DMS53 (cell line): Measurements from ENCODE around the gene NMT1.

Source experiments
- DNase-seq: peaks from one replicate; lab custom pipeline; 2025; lab: John Stamatoyannopoulos, UW

Gene NMT1

DNA sequence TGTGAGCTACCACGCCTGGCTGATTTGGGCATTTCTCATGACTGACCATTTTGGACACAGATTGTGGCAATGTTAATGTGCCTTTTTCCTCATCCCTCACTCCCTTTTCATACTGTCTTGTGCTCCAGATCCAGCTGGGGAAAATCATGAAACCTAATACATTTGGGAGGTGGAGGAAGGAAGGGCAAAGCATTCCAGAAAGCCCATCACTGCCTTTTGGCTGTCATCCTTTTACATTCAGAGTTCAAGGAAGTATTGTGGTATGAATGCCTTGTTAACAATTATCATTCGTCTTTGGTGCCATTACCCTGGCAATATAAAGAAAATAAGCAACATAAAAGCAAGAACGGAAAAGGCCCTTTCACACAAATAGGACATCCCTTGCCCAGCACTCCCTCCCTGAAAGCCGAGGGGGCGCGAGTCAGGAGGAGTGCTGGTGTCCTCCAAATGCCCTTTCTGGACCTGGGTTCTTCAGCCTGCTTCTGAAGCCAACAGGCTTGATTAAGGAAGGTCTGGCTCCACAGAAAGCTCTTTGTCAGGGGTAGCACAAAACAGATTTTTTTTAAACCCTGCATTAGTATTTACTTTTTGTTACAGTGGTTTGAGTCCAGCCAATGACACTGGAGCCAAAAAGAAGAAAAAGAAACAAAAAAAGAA is 20.1 kb downstream of the NMT1 start:
- no peak for DNase-seq

- no peak for DNase-seq
Measured at GRCh38 chr17:45086391-45086790, 25.3 kb downstream of the NMT1 start.

GRCh38 chr17:45086865-45087503 is 25.9 kb downstream of the NMT1 start:
- DNase-seq = no peak

GRCh38 chr17:45087504-45087975 is 26.4 kb downstream of the NMT1 start:
- no peak for DNase-seq

GRCh38 chr17:45087978-45088377 is 26.9 kb downstream of the NMT1 start:
- no peak for DNase-seq

DNA sequence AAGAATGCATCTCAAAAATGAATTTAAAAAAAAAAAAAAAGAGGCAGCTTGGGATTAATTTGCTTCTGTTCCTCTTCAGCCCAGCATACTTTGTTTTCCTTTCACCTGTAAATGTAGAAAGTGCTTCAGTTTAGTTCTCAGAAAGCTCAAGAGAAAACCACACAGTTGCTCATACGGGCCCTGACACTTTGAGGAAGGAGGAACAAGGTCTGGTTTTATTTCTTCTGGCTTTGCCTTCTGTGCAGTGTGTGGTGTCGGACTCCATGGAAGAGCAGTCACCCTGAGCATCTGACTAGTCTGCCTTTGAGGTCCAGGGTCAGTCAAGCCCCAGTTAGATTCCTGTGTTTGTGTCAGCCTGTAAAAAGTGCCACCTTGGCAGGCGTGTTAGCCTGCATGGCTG is 27.6 kb downstream of the NMT1 start:
- DNase-seq = no peak

DNA sequence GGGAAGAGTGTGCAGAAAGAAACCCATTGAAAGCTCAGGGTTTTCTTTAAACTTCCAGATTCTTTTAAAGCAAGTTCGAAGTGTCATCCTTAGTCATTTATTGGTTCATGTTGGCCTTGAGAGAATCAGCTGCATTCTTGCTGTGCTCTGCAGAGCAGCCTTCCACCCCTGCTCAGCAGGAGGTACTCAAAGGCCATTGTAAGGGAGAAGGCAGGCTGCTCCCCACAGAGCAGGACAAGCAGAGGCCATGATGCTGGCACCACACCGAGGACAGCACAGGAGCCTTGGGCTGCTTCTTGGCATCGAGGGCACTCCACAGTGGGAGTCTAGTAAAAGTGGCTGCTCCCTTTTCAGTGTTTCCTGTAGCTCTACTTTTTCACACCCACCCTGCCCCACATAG is 29.6 kb downstream of the NMT1 start:
- DNase-seq = no peak

GRCh38 chr17:45091778-45092425 is 30.8 kb downstream of the NMT1 start:
- DNase-seq = peak; percentile 26

GRCh38 chr17:45092911-45093430 is 31.9 kb downstream of the NMT1 start:
- DNase-seq = no peak

DNA sequence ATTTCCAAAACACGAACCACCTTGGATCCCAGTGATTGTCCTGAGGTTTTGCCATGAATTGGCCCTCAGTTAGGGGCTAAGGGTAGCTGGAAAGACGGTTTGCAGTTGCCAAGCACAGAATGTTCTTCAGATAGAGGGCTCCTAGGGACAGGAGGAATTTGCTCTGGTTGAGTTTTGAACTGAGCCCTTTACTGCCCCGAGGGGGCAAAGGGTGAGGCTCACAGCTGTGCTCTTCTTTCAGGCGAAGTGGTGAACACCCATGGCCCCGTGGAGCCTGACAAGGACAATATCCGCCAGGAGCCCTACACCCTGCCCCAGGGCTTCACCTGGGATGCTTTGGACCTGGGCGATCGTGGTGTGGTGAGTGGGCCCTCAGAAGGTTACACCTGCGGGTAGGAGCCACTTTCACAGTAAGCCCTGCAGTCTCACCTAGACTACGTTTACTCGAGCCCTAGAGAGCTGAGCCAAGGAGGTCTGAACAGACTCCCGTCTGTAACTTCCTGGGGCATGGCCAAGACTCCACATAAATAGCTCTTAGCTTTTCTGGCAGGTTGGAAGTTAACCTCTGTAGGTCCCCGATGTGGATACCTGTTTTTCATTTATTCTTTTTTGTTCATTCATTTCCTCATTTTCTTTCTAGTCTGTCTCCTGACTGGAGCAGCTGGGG is 32.5 kb downstream of the NMT1 start:
- no peak for DNase-seq

DNA sequence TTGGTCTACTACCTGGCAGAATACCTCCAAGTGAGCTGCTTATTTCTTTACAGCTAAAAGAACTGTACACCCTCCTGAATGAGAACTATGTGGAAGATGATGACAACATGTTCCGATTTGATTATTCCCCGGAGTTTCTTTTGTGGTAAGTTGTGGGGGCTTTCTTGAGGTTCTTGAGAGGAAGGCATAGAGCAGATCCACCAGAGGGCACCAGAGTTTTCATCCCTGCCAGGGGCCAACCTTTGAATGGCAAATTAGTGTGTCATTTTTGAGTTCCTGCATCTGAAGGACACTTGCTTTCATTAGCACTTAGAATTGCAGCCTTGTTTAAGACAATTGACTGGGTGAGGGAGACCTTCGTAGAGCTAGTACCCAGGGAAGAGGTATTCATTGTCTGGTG is 35.0 kb downstream of the NMT1 start:
- peak; percentile 62 for DNase-seq

GRCh38 chr17:45096926-45097325 is 35.8 kb downstream of the NMT1 start:
- no peak for DNase-seq

- DNase-seq = no peak
Measured at GRCh38 chr17:45098081-45098868, 37.2 kb downstream of the NMT1 start.

DNA sequence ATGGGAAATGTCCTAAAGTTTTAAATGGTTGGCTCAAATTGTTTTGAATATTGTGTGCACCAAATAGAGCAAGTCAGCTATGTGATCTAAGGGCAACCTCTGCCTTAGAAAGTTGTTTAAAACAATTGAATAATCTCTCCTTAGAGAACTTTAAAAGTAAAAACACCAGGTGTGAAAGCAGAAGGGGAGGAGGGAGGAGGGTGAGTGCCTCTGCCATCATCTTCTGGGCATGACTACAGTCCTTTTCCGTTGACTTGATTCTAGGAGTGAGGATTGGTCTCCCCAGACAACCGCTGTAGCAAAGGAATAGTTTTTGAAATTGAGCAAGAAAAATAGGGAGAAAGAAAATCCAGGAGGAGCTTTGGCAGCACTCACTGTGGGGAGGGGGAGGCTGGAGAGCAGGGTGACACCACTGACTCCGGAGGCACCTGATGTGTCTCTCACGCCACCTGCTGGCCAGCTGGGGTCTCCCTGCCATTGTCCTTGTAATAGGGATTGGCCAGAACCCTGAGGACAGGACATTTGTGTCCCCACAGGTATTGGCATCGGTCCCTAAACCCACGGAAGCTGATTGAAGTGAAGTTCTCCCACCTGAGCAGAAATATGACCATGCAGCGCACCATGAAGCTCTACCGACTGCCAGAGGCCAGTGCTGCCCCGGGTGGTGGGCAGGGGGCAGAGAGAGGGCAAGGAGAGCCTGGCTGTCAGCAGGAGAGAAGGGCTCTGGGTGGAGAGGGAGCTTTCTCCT is 37.9 kb downstream of the NMT1 start:
- peak; percentile 93 for DNase-seq

DNA sequence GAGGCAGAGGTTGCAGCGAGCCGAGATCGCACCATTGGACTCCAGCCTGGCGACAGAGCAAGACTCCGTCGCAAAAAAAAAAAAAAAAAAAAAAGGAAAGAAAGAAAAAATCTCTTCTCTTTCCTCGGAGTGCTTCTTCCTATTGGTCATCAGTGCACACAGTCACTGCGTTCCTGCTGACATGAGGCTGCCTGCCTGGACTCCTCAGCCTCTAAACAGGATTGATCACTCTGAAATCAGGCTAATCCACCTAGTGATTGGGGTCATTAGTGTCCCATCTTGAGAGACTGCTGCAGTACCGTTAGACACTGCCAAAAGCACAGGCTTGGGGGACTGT is 40.4 kb downstream of the NMT1 start:
- DNase-seq = no peak

GRCh38 chr17:45101883-45102811 is 41.0 kb downstream of the NMT1 start:
- DNase-seq = no peak

- DNase-seq = no peak
Measured at GRCh38 chr17:45102856-45103255, 41.7 kb downstream of the NMT1 start.

DNA sequence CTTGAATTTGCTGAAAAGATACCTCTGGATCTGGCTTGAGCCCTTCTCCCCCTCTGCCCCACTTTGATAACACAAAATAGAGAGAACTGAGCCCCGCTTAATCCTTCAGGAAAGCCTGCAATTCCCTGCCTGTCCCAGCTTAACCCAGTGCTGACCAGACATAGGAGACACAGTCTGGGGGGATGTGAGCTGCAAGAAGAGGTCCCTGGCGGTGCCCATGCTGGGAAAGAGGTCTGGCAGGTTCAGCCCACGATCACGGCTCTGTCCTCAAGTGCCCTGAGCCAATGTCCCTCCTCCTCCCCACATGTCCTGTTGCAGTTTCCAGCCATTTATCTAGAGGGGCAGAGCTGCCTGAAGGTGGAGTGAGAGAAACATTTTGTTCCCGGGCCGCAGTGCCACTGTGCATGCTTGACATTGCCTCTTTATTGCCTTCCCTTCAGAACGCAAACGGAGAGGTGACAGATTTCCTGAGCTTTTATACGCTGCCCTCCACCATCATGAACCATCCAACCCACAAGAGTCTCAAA is 42.2 kb downstream of the NMT1 start:
- no peak for DNase-seq

- DNase-seq = no peak
Measured at GRCh38 chr17:45104029-45104428, 42.9 kb downstream of the NMT1 start.

- DNase-seq = no peak
Measured at GRCh38 chr17:45104497-45104896, 43.4 kb downstream of the NMT1 start.
